H1 (cell line): ENCODE results near the gene CDKN2B. TPM values are rescaled to one million over a fixed set of nuclear protein-coding genes. Genes with fewer than 3 reads are reported as not detected.

Experiments
- CTCF ChIA-PET: fragments of 300-600 bp; sonication (Branson Sonifier 250); formaldehyde crosslinking; loops from one replicate; lab custom pipeline; 2021; ENCODE audit not compliant: partially characterized antibody; lab: Charles Lee
- POLR2A ChIA-PET: fragments of 300-600 bp; sonication (Branson Sonifier 250); formaldehyde crosslinking; loops from one replicate; lab custom pipeline; 2021; ENCODE audit warnings: inconsistent platforms; ENCODE audit not compliant: partially characterized antibody; lab: Charles Lee
- DNase-seq, 2 experiments: peaks; one replicate each; pipeline versions ENCODE4 v3.0.0 to v3.0.0-alpha.2; 2010 to 2022; ENCODE audit warnings: low spot score in 2 of 2, low read depth in 1 of 2, mixed read lengths in 1 of 2
- FAIRE-seq: peaks from 2 replicates; lab custom pipeline; 2011; peaks lifted over from hg19 to GRCh38; lab: Jason Lieb, UNC
- H2AFZ ChIP-seq: 2 replicates; pipeline ENCODE4 v1.8.1; 2012; ENCODE audit warnings: low read length, inconsistent platforms
- H2AK5ac ChIP-seq: 2 replicates; pipeline ENCODE4 v1.6.1; 2013; ENCODE audit warnings: low read depth, low read length
- H2BK120ac ChIP-seq: replicated peaks from 2 replicates; pipeline ENCODE3; 2013; ENCODE audit warnings: low read depth, low read length, inconsistent platforms
- H2BK12ac ChIP-seq: 2 replicates; pipeline ENCODE4 v1.6.1; 2013; ENCODE audit warnings: low read depth, low read length
- H2BK15ac ChIP-seq: 2 replicates; pipeline ENCODE4 v1.6.1; 2013; ENCODE audit warnings: low read length
- H2BK20ac ChIP-seq: 2 replicates; pipeline ENCODE4 v1.6.1; 2013; ENCODE audit warnings: low read length
- H2BK5ac ChIP-seq: 2 replicates; pipeline ENCODE4 v1.6.1; 2013; ENCODE audit warnings: low read depth, low read length
- H3K14ac ChIP-seq: 2 replicates; pipeline ENCODE4 v1.6.1; 2013; ENCODE audit warnings: inconsistent platforms; ENCODE audit not compliant: insufficient read length
- H3K18ac ChIP-seq: 2 replicates; pipeline ENCODE4 v1.6.1; 2013; ENCODE audit warnings: low read length; ENCODE audit errors: extremely low read depth
- H3K23ac ChIP-seq: 2 replicates; pipeline ENCODE4 v1.6.1; 2013; ENCODE audit warnings: inconsistent platforms; ENCODE audit not compliant: insufficient read length
- H3K23me2 ChIP-seq: 2 replicates; pipeline ENCODE4 v1.6.1; 2013; ENCODE audit warnings: low read depth, low read length
- H3K27ac ChIP-seq: 2 replicates; pipeline ENCODE4 v1.6.1; 2011; ENCODE audit warnings: low read depth, low read length, inconsistent platforms
- H3K27me3 ChIP-seq, 4 experiments: replicated peaks in 1 of 4; 1 replicate in 1 of 4; 2 replicates in 3 of 4; pipeline versions ENCODE4 v1.6.1 to v1.8.1; 2011 to 2013; ENCODE audit warnings: low read length in 3 of 4, mild to moderate bottlenecking in 3 of 4, inconsistent platforms in 2 of 4, mixed read lengths in 2 of 4, moderate library complexity in 1 of 4; ENCODE audit not compliant: control insufficient read depth in 3 of 4, insufficient read depth in 3 of 4; ENCODE audit errors: extremely low read depth in 1 of 4
- H3K36me3 ChIP-seq, 4 experiments: 2 replicates each; pipeline versions ENCODE4 v1.6.1 to v1.8.1; 2011 to 2013; ENCODE audit warnings: mild to moderate bottlenecking in 4 of 4, low read length in 3 of 4, moderate library complexity in 2 of 4, control low read depth in 1 of 4, inconsistent platforms in 1 of 4; ENCODE audit not compliant: insufficient read depth in 4 of 4, control insufficient read depth in 2 of 4
- H3K4ac ChIP-seq: replicated peaks from 2 replicates; pipeline ENCODE3; 2013; ENCODE audit warnings: low read length, low read depth, mixed read lengths, inconsistent platforms; ENCODE audit not compliant: insufficient read length
- H3K4me1 ChIP-seq, 4 experiments: replicated peaks in 1 of 4; 1 replicate in 1 of 4; 2 replicates in 3 of 4; pipeline versions ENCODE4 v1.6.1 to v1.8.1; 2011 to 2013; ENCODE audit warnings: low read length in 3 of 4, inconsistent platforms in 2 of 4, mixed read lengths in 1 of 4; ENCODE audit not compliant: insufficient read depth in 4 of 4, control insufficient read depth in 3 of 4
- H3K4me2 ChIP-seq, 2 experiments: 2 replicates each; pipeline versions ENCODE4 v1.6.1 to v1.8.1; 2011 to 2013; ENCODE audit warnings: low read depth in 2 of 2, low read length in 2 of 2, control low read depth in 1 of 2, inconsistent platforms in 1 of 2, mild to moderate bottlenecking in 1 of 2; ENCODE audit not compliant: insufficient read depth in 1 of 2
- H3K4me3 ChIP-seq, 4 experiments: fragments of 200-600, 300-600 bp in 1 of 4; sonication (generic), shearing (Covaris generic), sonication (Bioruptor Twin) in 1 of 4; 2 replicates each; pipeline versions ENCODE4 v1.5.1 to v1.8.1; 2011 to 2016; ENCODE audit warnings: low read length in 4 of 4, low read depth in 3 of 4, control low read depth in 2 of 4, inconsistent platforms in 2 of 4, mild to moderate bottlenecking in 2 of 4, mixed read lengths in 1 of 4, moderate library complexity in 1 of 4; ENCODE audit not compliant: insufficient read depth in 2 of 4; ENCODE audit errors: extremely low read depth in 1 of 4
- H3K56ac ChIP-seq: replicated peaks from 2 replicates; pipeline ENCODE3; 2013; ENCODE audit warnings: low read depth, mild to moderate bottlenecking, mixed read lengths, low read length, inconsistent platforms; ENCODE audit not compliant: insufficient read length
- H3K79me1 ChIP-seq: 2 replicates; pipeline ENCODE4 v1.6.1; 2013; ENCODE audit warnings: low read depth, low read length, control low read depth
- H3K79me2 ChIP-seq, 2 experiments: 2 replicates each; pipeline versions ENCODE4 v1.6.1 to v1.8.1; 2012 to 2013; ENCODE audit warnings: low read length in 2 of 2, mild to moderate bottlenecking in 2 of 2, inconsistent platforms in 1 of 2; ENCODE audit not compliant: insufficient read depth in 2 of 2, control insufficient read depth in 1 of 2
- H3K9ac ChIP-seq, 4 experiments: replicated peaks in 1 of 4; 1 replicate in 1 of 4; 2 replicates in 3 of 4; pipeline versions ENCODE4 v1.6.1 to v1.8.1; 2011 to 2013; ENCODE audit warnings: low read depth in 3 of 4, low read length in 3 of 4, control low read depth in 2 of 4, mild to moderate bottlenecking in 2 of 4, moderate library complexity in 2 of 4, inconsistent platforms in 1 of 4; ENCODE audit errors: extremely low read depth in 1 of 4
- H3K9me3 ChIP-seq, 2 experiments: 2 replicates each; pipeline versions ENCODE4 v1.6.1 to v1.8.1; 2012 to 2013; ENCODE audit warnings: mild to moderate bottlenecking in 2 of 2, moderate library complexity in 2 of 2, control low read depth in 1 of 2, inconsistent platforms in 1 of 2, low read depth in 1 of 2, low read length in 1 of 2, mixed read lengths in 1 of 2; ENCODE audit not compliant: insufficient read depth in 2 of 2
- H4K20me1 ChIP-seq, 2 experiments: replicated peaks in 1 of 2; 2 replicates each; pipeline versions ENCODE3 to v1.8.1; 2011 to 2013; ENCODE audit warnings: inconsistent platforms in 2 of 2, low read length in 2 of 2, mild to moderate bottlenecking in 1 of 2; ENCODE audit not compliant: insufficient read depth in 2 of 2, control insufficient read depth in 1 of 2
- H4K5ac ChIP-seq: 2 replicates; pipeline ENCODE4 v1.6.1; 2013; ENCODE audit warnings: low read length, low read depth, mixed read lengths, inconsistent platforms; ENCODE audit not compliant: insufficient read length
- H4K8ac ChIP-seq: 2 replicates; pipeline ENCODE4 v1.8.0; 2013; ENCODE audit warnings: mild to moderate bottlenecking, moderate library complexity, low read length, inconsistent platforms; ENCODE audit not compliant: insufficient read depth; ENCODE audit errors: extremely low read depth
- H4K91ac ChIP-seq: replicated peaks from 2 replicates; pipeline ENCODE3; 2013; ENCODE audit warnings: low read length, mixed read lengths, inconsistent platforms; ENCODE audit not compliant: insufficient read length
- FOSL1 ChIP-seq: IDR thresholded peaks from 2 replicates; pipeline ENCODE4 v1.6.1; 2011; ENCODE audit warnings: mild to moderate bottlenecking, low read depth, low read length, moderate library complexity; ENCODE audit not compliant: insufficient read depth
- SAP30 ChIP-seq: fragments of 300-600 bp; sonication (generic); IDR thresholded peaks from 2 replicates; pipeline ENCODE4 v1.7.1; 2012; ENCODE audit warnings: low read length, moderate library complexity, mild to moderate bottlenecking, inconsistent platforms; ENCODE audit not compliant: insufficient read depth, insufficient replicate concordance
- WGBS, 2 experiments: shearing (Covaris generic) in 1 of 2; methylation state at CpG; one replicate each; pipeline versions ENCODE4 v1.1.6 to v1.1.7; 2013 to 2015; ENCODE audit warnings: low lambda C conversion rate in 2 of 2, mixed read lengths in 2 of 2, inconsistent platforms in 1 of 2, low coverage in 1 of 2, missing lambda C conversion rate in 1 of 2; ENCODE audit not compliant: insufficient replicate concordance in 2 of 2, insufficient coverage in 1 of 2, insufficient read length in 1 of 2; ENCODE audit errors: extremely low coverage in 1 of 2, missing lambda C conversion rate in 1 of 2; 5-methylcytosine and 5-hydroxymethylcytosine counted together
- polyA plus RNA-seq, 7 experiments: library from polyadenylated mRNA; depleted of rRNA in 3 of 7; stranded (reverse) in 5 of 7; unstranded in 2 of 7; fragments of >200 nt in 5 of 7; fragments of 200-250 nt in 2 of 7; gene quantifications; 1 replicate in 5 of 7; 2 replicates in 1 of 7; 4 replicates in 1 of 7; pipeline versions ENCODE4 v1.2.1 to v1.2.3, GENCODE V29; 2011 to 2013; ENCODE audit warnings: missing spikeins in 2 of 7, mixed read lengths in 2 of 7
- total RNA-seq: library from RNA; stranded (reverse); fragmentation: NEBNext Ultra II Directional; extraction: Animal tissue kit (Norgen Biotek cat#: 25700); gene quantifications from 2 replicates; pipeline ENCODE4 v1.2.1, GENCODE V29; 2021

The CDKN2B gene
- total and polyA plus RNA-seq, 2 of the 8 experiments (the other 6 are each of a cell fraction or from before 2014, with no cell fraction given) = 0.20 to 0.88 TPM

GRCh38 chr9:21996438-21996837 lies 12.7 kb downstream of the CDKN2B start:
- Histone ChIP-seq H2BK5ac (no peak overlapping the region), H3K9ac (no peak overlapping the region), H3K4ac (no peak overlapping the region), H4K91ac (no peak overlapping the region), H3K56ac (no peak overlapping the region), H2BK120ac (no peak overlapping the region), H2BK12ac (peak overlapping the region; percentile 65; the same call in 1 of the 2 replicates), H4K5ac (no peak overlapping the region), H3K9me3 (no peaks in the 10 kb centered on the region), H3K4me3 (peak overlapping the region; percentile 47 to 80 (median 75); a peak in 6 of 8 replicates), H3K36me3 (no peaks in the 10 kb centered on the region), H2AK5ac (no peak overlapping the region; the same call in 1 of the 2 replicates), H3K4me1 (peaks cover 4 to 26% (median 10%) of the 10 kb centered on the region in 4 experiments; a peak in 6 of 7 replicates), H3K4me2 (peak overlapping the region; percentile 86 to 95), H2BK20ac (no peak overlapping the region), H3K27me3 (peaks cover 18 to 60% (median 46%) of the 10 kb centered on the region in 4 experiments), H4K20me1 (peaks cover 0 to 11% of the 10 kb centered on the region in 2 experiments), H3K79me2 (no peaks in the 10 kb centered on the region), H4K8ac (no peak overlapping the region), H3K23me2 (peaks cover 25% of the 10 kb centered on the region), H3K18ac (no peak overlapping the region), H2BK15ac (no peak overlapping the region), H3K27ac (no peak overlapping the region), H3K14ac (no peak overlapping the region), H3K23ac (no peak overlapping the region), H3K79me1 (no peaks in the 10 kb centered on the region), H2AFZ (no peak overlapping the region)
- CTCF ChIA-PET = interaction anchor here (0.6 to 3.3 kb wide), 5 partner anchors 10 to 210 kb away, joined by 3 to 39 read pairs (median 4); partner anchors contain the start of gene CDKN2B
- FAIRE-seq = no peak
- 3% methylated on average over 9 of the region's 9 CpGs; no CpG with 5 or more reads in 1 of the 2 experiments for WGBS, 2 experiments
- POLR2A ChIA-PET = no interaction called here
- DNase-seq = no peak
- TF ChIP-seq FOSL1 = no peak
- TF ChIP-seq SAP30 = no peak
